GM12878 (cell line): ENCODE measurements around the gene DNAI4. TPM values are rescaled to one million over a fixed set of nuclear protein-coding genes. Genes with fewer than 3 reads are reported as not detected.

ENCODE experiments used
- ATF7 ChIP-seq: fragments of 450-650 bp; IDR thresholded peaks from 2 replicates; pipeline ENCODE4 v1.6.1; 2016; ENCODE audit warnings: low read depth, mild to moderate bottlenecking
- BACH1 ChIP-seq: fragments of 450-650 bp; IDR thresholded peaks from 2 replicates; pipeline ENCODE4 v1.6.1; 2017; ENCODE audit warnings: mild to moderate bottlenecking, borderline replicate concordance
- NFIC ChIP-seq: IDR thresholded peaks from 2 replicates; pipeline ENCODE4 v1.6.1; 2012; ENCODE audit warnings: low read depth, mild to moderate bottlenecking, inconsistent platforms, low read length, moderate library complexity
- NR2F1 ChIP-seq: fragments of 450-650 bp; conservative IDR thresholded peaks from 2 replicates; pipeline ENCODE4 v1.6.1; 2017; ENCODE audit warnings: mild to moderate bottlenecking
- NRF1 ChIP-seq: conservative IDR thresholded peaks from 2 replicates; pipeline ENCODE4 v1.6.1; 2011; ENCODE audit warnings: mild to moderate bottlenecking, low read depth, low read length, improper control_type of control experiment
- PBX3 ChIP-seq: IDR thresholded peaks from 2 replicates; pipeline ENCODE4 v1.6.1; 2011; ENCODE audit warnings: mild to moderate bottlenecking, low read depth, low read length, moderate library complexity; ENCODE audit not compliant: insufficient replicate concordance
- POU2F2 ChIP-seq: IDR thresholded peaks from 3 replicates; pipeline ENCODE4 v1.6.1; 2011; ENCODE audit warnings: low read depth, mild to moderate bottlenecking, low read length, borderline replicate concordance
- RAD51 ChIP-seq: fragments of 450-650 bp; IDR thresholded peaks from 2 replicates; pipeline ENCODE4 v1.6.1; 2016; ENCODE audit warnings: moderate library complexity, mild to moderate bottlenecking, inconsistent platforms
- RB1 ChIP-seq: fragments of 450-650 bp; formaldehyde crosslinking; IDR thresholded peaks from 2 replicates; pipeline ENCODE4 v1.6.1; 2017; ENCODE audit warnings: mild to moderate bottlenecking, borderline replicate concordance
- RFX5 ChIP-seq: IDR thresholded peaks from 2 replicates; pipeline ENCODE4 v1.6.1; 2011; ENCODE audit warnings: low read depth, low read length, improper control_type of control experiment
- RUNX3 ChIP-seq: IDR thresholded peaks from 2 replicates; pipeline ENCODE4 v1.6.1; 2012; ENCODE audit warnings: low read length, inconsistent platforms
- SMAD1 ChIP-seq: fragments of 450-650 bp; IDR thresholded peaks from 2 replicates; pipeline ENCODE4 v1.6.1; 2018; ENCODE audit warnings: mild to moderate bottlenecking, low read depth; ENCODE audit not compliant: partially characterized antibody
- TCF7 ChIP-seq: IDR thresholded peaks from 2 replicates; pipeline ENCODE4 v1.6.1; 2014; ENCODE audit warnings: antibody characterized with exemption, borderline replicate concordance
- ZBTB4 ChIP-seq: fragments of 450-650 bp; formaldehyde crosslinking; IDR thresholded peaks from 2 replicates; pipeline ENCODE4 v1.4.0; 2022; ENCODE audit warnings: mild to moderate bottlenecking, moderate library complexity
- polyA plus RNA-seq, 11 experiments: library from polyadenylated mRNA; depleted of rRNA in 4 of 11; unstranded in 6 of 11; stranded (reverse) in 5 of 11; fragments of >200 nt; fragmentation: Nextera tagmentation in 4 of 11; fragmentation: Illumina TruSeq in 1 of 11; extraction: Ambion mirVana in 4 of 11; extraction: Trizol in 1 of 11; gene quantifications; 1 replicate in 1 of 11; 2 replicates in 10 of 11; pipeline versions ENCODE4 v1.2.1 to v1.2.3, GENCODE V29; 2011 to 2016; ENCODE audit warnings: inconsistent platforms in 2 of 11, missing spikeins in 2 of 11, low read depth in 1 of 11
- total RNA-seq, 4 experiments: library from RNA; depleted of rRNA in 3 of 4; stranded (reverse); fragments of >200 nt in 3 of 4; fragmentation: Illumina TruSeq in 1 of 4; extraction: Trizol in 1 of 4; gene quantifications; 2 replicates each; pipeline versions ENCODE4 v1.2.1 to v1.2.3, GENCODE V29; 2013 to 2021

DNAI4 gene
- total and polyA plus RNA-seq, 10 of the 15 experiments (the other 5 are each of a cell fraction or from before 2014, with no cell fraction given): 0.13 to 2.3 (median 0.27) TPM; not detected in 1

DNA sequence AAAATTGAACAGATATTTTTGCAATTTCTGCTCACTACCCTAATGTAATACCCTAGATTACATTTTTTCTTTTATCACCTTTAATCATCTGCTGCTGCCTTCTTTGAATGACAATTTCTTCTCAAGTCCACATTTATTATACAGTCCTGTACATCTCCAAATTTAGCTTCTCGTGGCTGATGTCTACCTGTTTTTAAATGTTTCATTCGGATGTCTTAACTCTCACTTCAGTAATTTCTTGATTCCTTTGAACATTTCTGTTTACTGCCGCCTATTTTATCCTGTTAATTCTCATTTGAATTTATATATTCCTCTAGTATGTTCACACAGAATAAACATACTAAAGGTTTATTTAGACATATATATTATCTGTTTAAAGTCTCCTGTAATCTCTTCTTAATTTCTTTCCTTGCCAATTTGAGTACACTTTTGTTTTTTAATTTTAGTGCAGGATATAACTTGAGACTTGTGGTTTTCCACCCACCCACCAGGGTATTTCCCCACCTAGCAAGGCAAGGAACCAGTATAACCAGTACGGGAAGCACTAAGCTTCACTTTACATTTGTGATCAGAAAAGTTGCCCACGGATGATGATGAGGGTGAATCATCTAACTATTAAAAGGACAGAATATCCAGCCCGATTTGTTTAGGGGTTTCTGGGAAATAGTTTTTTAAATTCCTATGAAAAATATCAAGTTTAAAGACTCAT lies 136.3 kb downstream of the DNAI4 start (continued):
- TF ChIP-seq NFIC (0 out of 2 replicates have a peak, but pooled peaks have one; percentile 23), BACH1 (no peak), RAD51 (no peak), ATF7 (no peak), RFX5 (no peak), NRF1 (no peak), RUNX3 (peak; percentile 91), PBX3 (no peak), TCF7 (no peak), NR2F1 (no peak), ZBTB4 (CRISPR knock-in tag) (no peak), RB1 (no peak), POU2F2 (no peak), SMAD1 (no peak)
